Left kidney (tissue), 8 donors: ENCODE results near the gene NGEF. TPM values are rescaled to one million over a fixed set of nuclear protein-coding genes. Genes with fewer than 3 reads are reported as not detected.
"Not testable (repeated sequence)": the region's sequence is repeated elsewhere in the genome, so short reads cannot be mapped to it uniquely, and the experiment has no call there.

Source experiments
- DNase-seq: peaks from one replicate; pipeline ENCODE4 v3.0.0-alpha.2; 2013
- long read RNA-seq, 8 donors: transcript quantifications; one replicate each; lab custom pipeline, GENCODE V29; 2026
- polyA plus RNA-seq: library from polyadenylated mRNA; unstranded; fragments of 120-200 nt; gene quantifications from one replicate; pipeline ENCODE4 v1.2.1, GENCODE V29; 2013; ENCODE audit not compliant: insufficient read length

Gene NGEF
- 1.7 TPM for polyA plus RNA-seq
- long read RNA-seq, donor 1, partial matches to known transcripts, result 0 of 1 reads
- long read RNA-seq, donor 1, other reads (novel, unspliced or antisense), result 0 of 1 reads
- long read RNA-seq, donor 2, result 0 reads
- long read RNA-seq, donor 3, result 0 reads
- long read RNA-seq, donor 4, result 0 reads
- long read RNA-seq, donor 5, partial matches to known transcripts, result 0 of 1 reads
- long read RNA-seq, donor 5, other reads (novel, unspliced or antisense), result 0 of 1 reads
- long read RNA-seq, donor 6, result 0 reads
- long read RNA-seq, donor 7, result 0 reads
- long read RNA-seq, donor 8, result 0 reads

DNA sequence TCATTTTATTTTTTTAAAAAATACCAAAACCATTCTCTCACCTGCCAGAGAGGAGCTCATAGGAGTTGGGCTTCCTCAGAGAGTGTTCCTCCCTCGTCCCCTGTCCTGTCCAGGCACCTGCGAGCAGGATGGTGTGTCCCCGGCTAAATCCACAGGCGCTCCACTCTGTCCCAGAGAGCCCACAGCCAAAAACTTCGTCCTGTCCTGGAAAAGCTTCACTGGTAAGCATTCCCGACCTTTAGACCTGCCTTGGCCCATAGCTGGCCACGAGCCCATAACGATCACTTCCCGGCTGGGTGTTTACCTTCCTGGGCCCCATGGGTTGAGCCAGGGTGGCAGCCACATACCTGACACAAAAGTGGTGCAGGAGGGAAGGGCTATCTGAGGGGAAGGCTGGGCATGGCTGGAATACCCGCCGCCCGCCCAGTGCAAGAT lies at the start of gene NGEF:
Gene NGEF, minus strand, starts transcription at position 230 of the 435 bp plus-strand sequence. CDS start 38,366 bp downstream, outside the sequence.
- no peak for DNase-seq

DNA sequence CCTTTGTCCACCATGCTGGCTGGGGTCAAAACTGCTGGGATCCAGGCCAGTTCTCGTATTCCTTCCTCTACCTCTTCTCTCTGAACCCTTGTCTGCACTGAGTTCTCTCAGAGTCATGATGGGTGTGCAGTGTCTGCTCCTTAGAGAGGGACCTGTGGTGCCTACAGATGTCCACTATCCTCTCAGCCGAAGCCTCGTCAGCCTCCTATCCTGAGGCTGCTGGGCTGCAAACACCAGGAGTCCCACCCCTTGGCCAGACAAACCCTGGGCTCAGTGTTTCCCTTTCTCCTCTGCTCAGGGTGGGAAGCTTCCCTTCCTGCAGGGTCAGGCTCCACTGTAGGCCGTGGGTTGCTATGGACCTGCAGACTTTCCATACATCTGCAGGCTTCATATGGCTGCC lies 49.4 kb upstream of the NGEF start:
- DNase-seq, result no peak

- DNase-seq, result peak; percentile 19
Measured at GRCh38 chr2:233061591-233062450, 48.8 kb upstream of the NGEF start.

GRCh38 chr2:233060980-233061590 lies 48.0 kb upstream of the NGEF start:
- no peak for DNase-seq

DNA sequence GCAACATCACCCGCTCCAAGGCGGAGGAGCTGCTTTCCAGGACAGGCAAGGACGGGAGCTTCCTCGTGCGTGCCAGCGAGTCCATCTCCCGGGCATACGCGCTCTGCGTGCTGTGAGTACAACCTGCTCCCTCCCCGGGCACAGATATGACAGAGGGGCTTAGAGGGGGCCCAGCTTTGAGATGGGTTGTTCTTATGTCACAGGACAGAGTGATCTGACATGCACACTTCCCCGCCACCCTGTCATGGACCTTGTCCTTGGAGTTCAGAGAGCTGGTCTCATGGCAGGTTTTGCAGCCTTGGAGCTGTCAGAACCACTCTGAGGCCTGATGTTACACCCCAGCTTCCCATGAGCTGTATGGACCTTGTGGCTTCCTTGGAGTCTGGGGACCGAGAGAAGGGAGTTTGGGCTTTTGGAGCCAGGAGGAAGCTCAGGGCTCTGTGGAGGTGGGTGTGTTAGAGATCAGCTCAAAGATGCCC lies 47.5 kb upstream of the NGEF start:
- no peak for DNase-seq

DNA sequence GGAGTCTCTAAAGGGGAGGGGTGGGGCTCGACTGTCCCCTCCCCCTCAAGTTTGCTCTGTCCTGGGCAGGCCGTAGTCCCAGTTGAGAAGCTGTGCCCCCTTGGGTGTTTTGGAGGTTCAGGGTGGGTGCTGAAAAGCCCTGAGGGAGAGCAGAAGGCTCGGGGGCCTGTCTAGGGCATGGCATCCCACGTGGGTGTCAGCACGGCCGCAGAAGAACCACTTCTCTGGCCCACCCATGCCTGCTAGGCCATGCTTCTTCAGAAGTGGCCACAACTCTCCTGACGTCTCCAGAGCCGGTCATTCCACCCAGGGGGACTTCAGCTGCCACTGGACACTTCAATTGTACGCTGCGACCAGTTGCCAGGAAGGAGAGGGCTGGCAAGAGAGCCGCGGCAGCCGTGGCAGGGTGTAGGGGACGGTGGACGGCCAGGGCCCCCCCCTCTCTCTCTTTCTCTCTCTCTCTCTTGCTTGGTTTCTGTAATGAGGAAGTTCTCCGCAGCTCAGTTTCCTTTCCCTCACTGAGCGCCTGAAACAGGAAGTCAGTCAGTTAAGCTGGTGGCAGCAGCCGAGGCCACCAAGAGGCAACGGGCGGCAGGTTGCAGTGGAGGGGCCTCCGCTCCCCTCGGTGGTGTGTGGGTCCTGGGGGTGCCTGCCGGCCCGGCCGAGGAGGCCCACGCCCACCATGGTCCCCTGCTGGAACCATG lies 46.9 kb upstream of the NGEF start, which contains the start of gene INPP5D:
Gene INPP5D, plus strand, starts transcription at position 546 of the 704 bp plus-strand sequence. Its CDS starts 137 bp downstream, at position 683.
- DNase-seq, result no peak

GRCh38 chr2:233059547-233059796 lies 46.4 kb upstream of the NGEF start:
- no peak for DNase-seq

- no peak for DNase-seq
Measured at GRCh38 chr2:233058717-233059546, 45.9 kb upstream of the NGEF start.

DNA sequence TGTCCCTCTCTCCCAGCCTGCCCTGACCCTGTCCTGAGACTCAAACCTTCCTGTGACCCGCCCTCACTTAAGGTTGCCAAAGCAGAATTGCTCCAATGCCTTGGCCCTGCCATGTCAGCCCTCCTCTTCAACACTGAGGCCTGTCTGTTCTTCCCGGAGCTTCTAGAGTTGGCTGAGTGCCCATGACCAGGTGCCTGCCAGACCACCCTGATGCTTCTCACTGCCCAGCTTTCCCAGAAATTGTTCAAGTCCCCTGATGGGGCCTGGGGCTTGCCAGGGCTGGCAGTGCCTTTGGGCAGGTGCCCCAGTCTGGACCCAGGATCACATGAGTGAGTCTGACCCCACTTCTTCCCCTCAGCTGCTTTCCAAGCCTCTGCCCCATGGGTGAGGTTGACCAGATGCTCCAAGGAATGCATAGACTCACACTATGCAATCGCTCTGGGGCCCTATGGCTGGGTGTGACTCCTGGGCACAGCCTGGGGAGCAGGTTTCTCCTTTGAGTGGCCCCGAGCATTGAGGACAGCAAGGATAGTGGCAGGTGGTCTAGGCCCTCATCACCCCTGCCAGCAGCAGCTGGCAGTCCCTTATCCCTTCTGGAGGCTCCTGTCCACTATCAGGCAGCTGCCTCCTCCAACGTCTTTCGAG lies 44.0 kb upstream of the NGEF start:
- DNase-seq, result no peak

- DNase-seq, result no peak
Measured at GRCh38 chr2:233055362-233055761, 42.3 kb upstream of the NGEF start.

DNA sequence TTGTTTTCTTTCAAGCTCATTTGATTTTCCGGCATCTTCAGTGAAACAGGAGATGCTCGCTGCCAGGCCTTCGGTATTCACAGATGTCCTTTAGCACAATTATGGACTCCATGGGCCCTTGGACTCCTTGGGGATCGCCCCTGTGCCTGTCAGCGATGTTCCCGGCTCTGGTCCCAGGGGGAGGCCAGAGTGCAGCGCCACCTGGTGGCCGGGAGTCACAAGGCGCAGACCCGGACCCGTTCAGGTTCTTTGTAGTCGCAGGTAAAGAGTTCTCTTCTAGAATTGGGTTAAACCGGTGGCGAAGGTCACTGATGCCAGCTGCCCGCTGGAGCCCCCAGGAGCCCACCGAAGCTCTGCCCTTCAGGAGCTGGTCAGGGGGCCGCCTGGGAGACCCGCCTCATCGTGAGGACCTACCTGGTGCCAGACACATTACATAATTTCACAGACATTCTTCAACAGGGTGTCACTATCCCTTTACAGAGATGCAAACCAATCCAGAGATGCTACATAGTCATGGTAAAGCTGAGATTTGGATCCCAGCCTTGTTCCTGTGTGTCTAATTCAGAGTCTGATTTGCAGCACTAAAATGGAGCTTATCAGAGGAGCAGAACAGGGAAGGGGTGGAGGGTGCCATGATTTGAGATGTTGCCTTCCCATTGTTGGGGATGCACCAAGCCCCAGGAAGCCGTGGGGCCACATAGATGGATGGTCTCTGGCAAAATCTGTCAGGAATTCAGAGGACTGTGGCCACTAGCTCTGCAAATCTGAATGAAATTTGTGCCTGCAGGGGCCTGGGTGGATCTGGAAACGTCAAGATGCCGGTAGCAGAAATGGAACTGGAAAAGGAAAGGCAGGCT lies 41.1 kb upstream of the NGEF start:
- DNase-seq, result peak; percentile 34

GRCh38 chr2:233052517-233052916 lies 39.5 kb upstream of the NGEF start:
- not testable (repeated sequence) for DNase-seq

- DNase-seq, result no peak
Measured at GRCh38 chr2:233051241-233052149, 38.4 kb upstream of the NGEF start.

DNA sequence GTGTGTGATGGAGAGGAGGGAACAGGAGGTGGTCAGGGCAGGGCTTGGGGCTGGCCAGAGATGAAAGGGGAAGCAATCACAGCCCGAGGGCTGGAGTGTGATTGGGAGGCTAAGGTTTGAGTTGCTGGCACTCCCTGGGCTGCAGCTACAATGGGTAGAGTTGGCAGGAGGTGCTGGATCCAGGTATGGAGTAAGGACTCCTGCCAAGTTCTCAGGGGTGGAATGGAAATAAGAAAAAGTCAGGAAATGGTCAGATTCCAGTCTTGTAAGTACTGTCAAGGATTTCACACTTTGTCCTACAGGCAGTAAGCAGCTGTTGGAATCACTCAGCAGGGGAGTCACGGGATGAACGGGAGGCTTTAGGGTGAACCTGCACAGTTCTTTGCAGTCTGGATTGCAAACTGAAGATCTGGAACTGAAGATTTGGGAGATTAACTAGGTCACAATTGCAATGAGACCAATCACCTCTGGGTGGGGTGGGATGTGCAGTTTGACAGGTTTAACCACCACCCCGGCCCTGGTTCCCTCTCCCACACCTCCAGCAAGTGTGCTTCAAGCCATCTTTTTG lies 36.2 kb upstream of the NGEF start:
- DNase-seq, result no peak

DNA sequence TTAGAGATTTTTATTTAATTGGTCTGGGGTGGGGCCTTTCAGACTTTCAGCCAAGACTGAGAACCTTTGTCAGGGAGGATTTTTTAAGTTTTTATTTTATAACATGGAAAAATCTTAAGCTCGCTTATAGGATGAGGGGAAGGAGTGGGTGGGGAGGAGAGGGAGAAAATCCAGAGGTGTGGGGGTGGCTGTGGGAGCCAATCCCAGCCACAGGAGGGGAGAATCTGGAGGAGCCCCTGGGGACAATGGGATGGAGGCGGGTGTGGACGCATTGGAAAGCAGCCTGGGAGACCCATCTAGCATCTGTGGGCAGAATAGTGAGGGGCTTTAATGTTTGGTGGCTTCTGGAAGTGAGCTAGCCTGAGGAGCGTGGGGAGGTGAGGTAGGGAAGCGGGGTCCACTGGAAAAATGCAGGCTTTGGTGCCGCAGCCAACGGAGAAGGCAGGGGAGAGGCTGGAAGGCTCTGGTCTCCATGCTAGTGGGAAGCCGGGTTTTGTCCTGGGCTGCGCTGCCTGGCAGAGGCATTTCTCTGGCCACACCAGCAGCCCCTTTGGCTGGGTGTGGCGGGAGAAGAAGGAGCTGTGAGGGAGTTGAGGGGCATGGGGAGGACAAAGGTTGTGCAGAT lies 35.6 kb upstream of the NGEF start:
- DNase-seq, result no peak

- no peak for DNase-seq
Measured at GRCh38 chr2:233047667-233048066, 34.6 kb upstream of the NGEF start.

DNA sequence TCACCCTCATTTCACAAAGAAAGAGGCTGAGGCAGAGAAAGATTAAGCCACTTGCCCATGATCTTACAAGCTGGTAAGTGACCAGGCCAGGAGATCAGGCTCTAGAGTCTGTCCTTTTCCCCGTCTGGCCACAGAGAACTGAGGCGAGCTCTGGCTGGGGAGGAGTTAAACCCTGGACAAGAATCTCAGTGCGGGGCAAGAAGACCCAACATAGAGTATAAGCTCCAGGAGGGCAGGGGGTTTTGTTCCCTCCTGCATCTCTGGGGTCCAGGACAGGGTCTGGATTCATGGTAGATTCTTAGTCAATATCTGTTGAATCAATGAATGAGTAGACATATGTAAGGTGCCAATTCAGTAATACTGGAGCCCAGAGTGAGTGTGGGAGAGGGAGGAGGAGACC lies 34.1 kb upstream of the NGEF start:
- DNase-seq, result no peak
